Tibial nerve (tissue), 4 donors: ENCODE data around the gene KRT40. TPM values are rescaled to one million over a fixed set of nuclear protein-coding genes. Genes with fewer than 3 reads are reported as not detected.

Experiments used
- DNase-seq, 2 donors: peaks; one replicate each; pipeline ENCODE4 v3.0.0-alpha.2; 2019; ENCODE audit warnings: low spot score in 2 of 2
- H3K27ac ChIP-seq, 4 donors: fragments of 200-600 bp; sonication (generic) in 3 of 4; one replicate each; pipeline ENCODE4 v1.5.1; 2017 to 2019; ENCODE audit warnings: mild to moderate bottlenecking in 1 of 4
- H3K27me3 ChIP-seq, 2 donors: fragments of 200-600 bp; sonication (generic) in 1 of 2; one replicate each; pipeline versions ENCODE4 v1.5.1 to v1.6.0; 2017 to 2019
- H3K36me3 ChIP-seq, 3 donors: fragments of 200-600 bp; sonication (generic); one replicate each; pipeline ENCODE4 v1.5.1; 2018 to 2019
- H3K4me1 ChIP-seq, 4 donors: fragments of 200-600 bp; sonication (generic) in 3 of 4; one replicate each; pipeline ENCODE4 v1.5.1; 2017 to 2019
- H3K4me3 ChIP-seq, 4 donors: fragments of 200-600 bp; sonication (generic) in 3 of 4; one replicate each; pipeline ENCODE4 v1.5.1; 2017 to 2019; ENCODE audit warnings: mild to moderate bottlenecking in 1 of 4, moderate library complexity in 1 of 4
- H3K9me3 ChIP-seq, 4 donors: fragments of 200-600 bp; sonication (generic) in 3 of 4; one replicate each; pipeline ENCODE4 v1.5.1; 2017 to 2019
- CTCF ChIP-seq, 5 experiments: fragments of 200-600 bp in 3 of 5; fragments of 450-650 bp in 2 of 5; sonication (generic) in 3 of 5; IDR thresholded peaks; one replicate each; pipeline ENCODE4 v1.5.1; 2016 to 2019; ENCODE audit warnings: antibody characterized with exemption in 5 of 5, mild to moderate bottlenecking in 3 of 5, moderate library complexity in 2 of 5
- EP300 ChIP-seq, 2 donors: sonication (generic); formaldehyde crosslinking; IDR thresholded peaks; one replicate each; pipeline ENCODE4 v1.6.1; 2017; ENCODE audit warnings: antibody characterized with exemption in 2 of 2, mild to moderate bottlenecking in 1 of 2
- POLR2A ChIP-seq, 2 donors: fragments of 450-650 bp; IDR thresholded peaks; one replicate each; pipeline ENCODE4 v1.6.1; 2017; ENCODE audit warnings: antibody characterized with exemption in 2 of 2, mild to moderate bottlenecking in 2 of 2, moderate library complexity in 2 of 2
- WGBS, 2 donors: methylation state at CpG; one replicate each; pipeline ENCODE4 v1.1.5; 2018; 5-methylcytosine and 5-hydroxymethylcytosine counted together
- total RNA-seq, 4 donors: library from RNA; depleted of rRNA; stranded (reverse); fragments of >200 nt; gene quantifications; one replicate each; pipeline ENCODE4 v1.1.0, GENCODE V29; 2016

The KRT40 gene
- total RNA-seq, 4 donors from 2014 or later = not detected

- DNase-seq = no peak
- Histone ChIP-seq H3K27ac (no peak overlapping the region), H3K36me3 (no peaks in the 10 kb centered on the region), H3K4me3 (no peak overlapping the region), H3K9me3 (no peaks in the 10 kb centered on the region), H3K27me3 (peaks cover 0 to 8% of the 10 kb centered on the region in 2 donors), H3K4me1 (no peaks in the 10 kb centered on the region)
- 59 to 63% methylated on average over 3 of the region's 3 CpGs for WGBS, 2 donors
- TF ChIP-seq EP300 (IDR thresholded peaks at IDR 0.05) (no peak), CTCF (IDR thresholded peaks at IDR 0.05) (no peak), POLR2A (IDR thresholded peaks at IDR 0.05) (no peak)
These were observed 8.5 kb upstream of the KRT40 start for GRCh38 chr17:40992666-40993065.

GRCh38 chr17:40986920-40987319, 2.8 kb upstream of the KRT40 start:
- no peak overlapping the region for H3K4me3 ChIP-seq
- WGBS, 2 donors = 68 to 70% methylated on average over 8 of the region's 8 CpGs
- H3K9me3 ChIP-seq = no peaks in the 10 kb centered on the region
- no peaks in the 10 kb centered on the region for H3K4me1 ChIP-seq
- H3K36me3 ChIP-seq = no peaks in the 10 kb centered on the region
- TF ChIP-seq CTCF (IDR thresholded peaks at IDR 0.05) (no peak), EP300 (IDR thresholded peaks at IDR 0.05) (no peak), POLR2A (IDR thresholded peaks at IDR 0.05) (no peak)
- no peak for DNase-seq
- no peaks in the 10 kb centered on the region for H3K27me3 ChIP-seq
- H3K27ac ChIP-seq = no peak overlapping the region

- H3K9me3 ChIP-seq = no peaks in the 10 kb centered on the region
- no peak for TF ChIP-seq EP300 (IDR thresholded peaks at IDR 0.05)
- no peak for TF ChIP-seq POLR2A (IDR thresholded peaks at IDR 0.05)
- no peak for TF ChIP-seq CTCF (IDR thresholded peaks at IDR 0.05)
- peaks cover 0 to 4% of the 10 kb centered on the region in 2 donors for H3K27me3 ChIP-seq
- H3K36me3 ChIP-seq = no peaks in the 10 kb centered on the region
- no peak for DNase-seq
- H3K4me3 ChIP-seq = no peak overlapping the region
- WGBS, 2 donors = 44 to 51% methylated on average over 5 of the region's 5 CpGs
- H3K27ac ChIP-seq = no peak overlapping the region
- H3K4me1 ChIP-seq = peaks cover 0 to 10% (median 0%) of the 10 kb centered on the region in 4 donors
These were observed 3.0 kb downstream of the KRT40 start for GRCh38 chr17:40981115-40981514.

- no peak overlapping the region for H3K27ac ChIP-seq
- H3K27me3 ChIP-seq = peaks cover 0 to 4% of the 10 kb centered on the region in 2 donors
- WGBS, 2 donors = 15 to 25% methylated on average over 8 of the region's 8 CpGs
- no peak for TF ChIP-seq POLR2A (IDR thresholded peaks at IDR 0.05)
- no peak for TF ChIP-seq CTCF (IDR thresholded peaks at IDR 0.05)
- TF ChIP-seq EP300 (IDR thresholded peaks at IDR 0.05) = no peak
- H3K9me3 ChIP-seq = no peaks in the 10 kb centered on the region
- H3K36me3 ChIP-seq = no peaks in the 10 kb centered on the region
- no peak for DNase-seq
- no peak overlapping the region for H3K4me3 ChIP-seq
- H3K4me1 ChIP-seq = peaks cover 0 to 10% (median 0%) of the 10 kb centered on the region in 4 donors
These were observed 3.5 kb downstream of the KRT40 start for GRCh38 chr17:40980596-40980995.

GRCh38 chr17:40980117-40980516, 4.0 kb downstream of the KRT40 start:
- Histone ChIP-seq H3K27me3 (peaks cover 0 to 4% of the 10 kb centered on the region in 2 donors), H3K4me1 (peaks cover 0 to 10% (median 0%) of the 10 kb centered on the region in 4 donors), H3K4me3 (no peak overlapping the region), H3K9me3 (no peaks in the 10 kb centered on the region), H3K27ac (no peak overlapping the region), H3K36me3 (no peaks in the 10 kb centered on the region)
- no peak for TF ChIP-seq POLR2A (IDR thresholded peaks at IDR 0.05)
- no peak for TF ChIP-seq CTCF (IDR thresholded peaks at IDR 0.05)
- no peak for TF ChIP-seq EP300 (IDR thresholded peaks at IDR 0.05)
- 91 to 95% methylated on average over 3 of the region's 3 CpGs for WGBS, 2 donors
- DNase-seq = no peak
